Motor neuron (in vitro differentiated cells): Measurements from ENCODE around the gene NAIF1. TPM values are rescaled to one million over a fixed set of nuclear protein-coding genes. Genes with fewer than 3 reads are reported as not detected.

Source experiments
- ATAC-seq, 8 experiments: fragments of 200-7000 bp; cut with Tn5 transposase; replicated peaks in 6 of 8; 2 replicates each; pipeline ENCODE4 v1.8.0; 2021; ENCODE audit warnings: mild to moderate bottlenecking in 8 of 8, moderate library complexity in 8 of 8
- H3K27ac ChIP-seq, 2 donors: fragments of 250-450 bp; sonication (Bioruptor Pico); 2 replicates each; pipeline ENCODE4 v1.9.0; 2021; ENCODE audit warnings: antibody characterized with exemption in 2 of 2, mild to moderate bottlenecking in 2 of 2, moderate library complexity in 1 of 2
- H3K4me1 ChIP-seq, 2 donors: fragments of 250-450 bp; sonication (Bioruptor Pico); replicated peaks in 1 of 2; 2 replicates each; pipeline ENCODE4 v1.6.1; 2021; ENCODE audit warnings: antibody characterized with exemption in 2 of 2, mild to moderate bottlenecking in 2 of 2, moderate library complexity in 1 of 2
- H3K4me3 ChIP-seq, 5 donors: fragments of 250-450 bp; sonication (Bioruptor Pico); 2 replicates each; pipeline ENCODE4 v1.9.0; 2021; ENCODE audit warnings: antibody characterized with exemption in 5 of 5, mild to moderate bottlenecking in 5 of 5, moderate library complexity in 4 of 5
- WGBS, 10 experiments: fragments of 450-650 bp; shearing (Covaris generic); methylation state at CpG; one replicate each; pipeline ENCODE4 v1.0.0; 2022; 5-methylcytosine and 5-hydroxymethylcytosine counted together
- in situ Hi-C, 9 experiments: fragments of 400-800 bp; cut with MboI; loops; one replicate each; pipeline ENCODE4 v1.15.0; 2021; ENCODE audit warnings: low sequenced_read_pairs in 9 of 9, low pct_unique_long_range_greater_than_20kb in 2 of 9; ENCODE audit not compliant: unreplicated experiment in 9 of 9
- total RNA-seq, 8 experiments: library from RNA; unstranded; fragments of 300-600 nt; gene quantifications; 2 replicates each; pipeline versions ENCODE4 v1.2.3 to v1.2.4, GENCODE V29; 2022

The NAIF1 gene
- total RNA-seq, 8 experiments from 2014 or later: 6.4 to 9.0 (median 8.0) TPM

DNA sequence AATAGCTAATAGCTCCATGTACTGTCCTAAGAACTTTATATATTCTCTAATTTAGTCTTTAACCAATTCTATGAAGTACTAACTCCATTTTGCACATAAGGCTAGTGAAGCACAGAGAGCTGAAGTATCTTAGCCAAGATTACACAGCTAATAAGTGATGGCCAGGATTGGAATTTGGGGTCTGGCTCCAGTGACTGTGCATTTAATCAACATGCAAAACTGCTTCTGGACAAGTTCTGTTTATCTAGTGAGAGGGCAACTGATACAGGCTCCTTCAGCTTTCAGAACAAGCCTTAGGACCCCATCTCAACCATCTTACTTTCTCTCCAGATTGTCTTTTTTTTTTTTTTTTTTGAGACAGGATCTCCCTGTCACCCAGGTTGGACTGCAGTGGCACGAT lies 22.2 kb upstream of the NAIF1 start:
- H3K4me3 ChIP-seq: no peak overlapping the region
- in situ Hi-C loops: no loop called here
- peaks cover 33 to 35% of the 10 kb centered on the region in 2 donors for H3K4me1 ChIP-seq
- 0 to 100% (median 94%) methylated on average over 1 of the region's 1 CpG; no CpG with 5 or more reads in 4 of the 10 experiments for whole genome bisulfite sequencing, 10 experiments
- ATAC-seq: no peak
- H3K27ac ChIP-seq: no peak overlapping the region

DNA sequence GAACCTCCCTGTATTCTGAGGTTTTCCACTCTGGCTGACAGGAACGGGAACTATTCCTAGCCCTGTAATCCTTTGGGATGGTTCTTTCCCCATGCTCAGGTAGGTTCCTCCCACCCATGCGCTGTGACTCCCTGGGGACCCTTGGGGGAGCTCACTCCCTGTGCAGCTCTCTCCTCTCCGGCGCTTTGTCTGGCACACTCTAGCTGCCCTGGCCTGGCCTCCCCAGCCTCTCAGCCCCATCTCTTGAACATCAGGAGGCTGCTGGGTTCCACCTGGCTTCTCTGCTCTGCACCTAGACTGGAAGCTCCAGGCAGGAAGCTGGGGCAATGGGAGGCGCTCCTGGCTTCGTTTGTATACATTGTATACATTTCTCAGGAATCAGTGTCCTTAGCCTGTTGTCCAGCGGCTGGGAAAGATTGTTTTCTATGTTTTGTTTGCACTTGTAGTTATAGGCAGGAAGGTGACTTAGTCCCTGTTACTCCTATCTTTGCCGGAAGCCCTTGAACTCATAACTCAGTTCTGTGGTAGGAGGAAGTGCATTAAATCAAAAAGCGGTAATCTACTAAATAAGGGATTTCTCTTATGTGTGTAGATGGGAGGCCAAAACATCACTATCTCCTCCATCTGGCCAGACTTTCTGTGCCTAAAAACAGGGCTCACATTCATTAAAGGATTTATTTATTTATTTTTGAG lies 21.3 kb upstream of the NAIF1 start:
- H3K4me1 ChIP-seq: peaks cover 28 to 33% of the 10 kb centered on the region in 2 donors
- in situ Hi-C loops: no loop called here
- no peak overlapping the region for H3K27ac ChIP-seq
- no peak overlapping the region for H3K4me3 ChIP-seq
- ATAC-seq: no peak
- 70 to 100% (median 77%) methylated on average over 1 to 6 of the region's 9 CpGs; no CpG with 5 or more reads in 1 of the 10 experiments for WGBS, 10 experiments

DNA sequence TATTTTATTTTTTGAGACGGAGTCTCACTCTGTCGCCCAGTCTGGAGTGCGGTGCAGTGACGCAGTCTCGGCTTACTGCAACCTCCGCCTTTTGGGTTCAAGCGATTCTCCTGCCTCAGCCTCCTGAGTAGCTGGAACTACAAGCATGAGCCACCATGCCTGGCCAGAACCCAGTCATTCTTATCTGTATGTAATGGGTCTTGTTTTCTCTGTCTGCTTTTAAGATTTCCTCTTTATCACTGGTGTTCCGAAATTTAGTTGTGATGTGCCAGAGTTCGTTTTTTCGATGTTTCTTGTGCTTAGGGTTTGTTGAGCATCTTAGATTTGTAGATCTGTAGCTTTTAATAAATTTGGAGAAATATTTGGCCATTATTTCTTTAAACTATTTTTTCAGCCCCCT lies 20.1 kb upstream of the NAIF1 start:
- in situ Hi-C loops: no loop called here
- no peak overlapping the region for H3K4me3 ChIP-seq
- no peak overlapping the region for H3K27ac ChIP-seq
- peaks cover 19 to 23% of the 10 kb centered on the region in 2 donors for H3K4me1 ChIP-seq
- ATAC-seq: no peak
- WGBS, 10 experiments: 69 to 100% (median 98%) methylated on average over 1 to 10 of the region's 10 CpGs; no CpG with 5 or more reads in 1 of the 10 experiments

DNA sequence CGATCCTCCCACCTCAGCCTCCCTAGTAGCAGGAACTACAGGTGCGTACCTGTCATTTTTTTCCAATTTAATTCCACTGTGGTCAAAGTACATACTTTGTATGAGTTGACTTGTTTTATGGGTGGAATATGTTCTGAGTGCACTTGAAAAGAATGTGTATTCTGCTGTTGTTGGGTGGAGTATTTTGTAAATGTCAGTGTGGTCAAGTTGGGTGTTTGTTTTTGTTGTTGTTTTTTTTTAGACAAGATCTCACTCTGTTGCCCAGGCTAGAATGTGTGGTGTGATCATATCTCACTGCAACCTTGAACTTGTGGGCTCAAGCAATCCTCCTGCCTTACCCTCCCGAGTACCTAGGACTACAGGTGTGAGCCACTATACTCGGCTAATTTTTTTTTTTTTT lies 18.8 kb upstream of the NAIF1 start:
- peak in 2 of 8 experiments; percentile 57 to 75 for ATAC-seq
- Histone ChIP-seq H3K4me3 (no peak overlapping the region), H3K27ac (no peak overlapping the region), H3K4me1 (peaks cover 23 to 25% of the 10 kb centered on the region in 2 donors)
- in situ Hi-C loops: no loop called here
- 87 to 100% (median 100%) methylated on average over 1 to 4 of the region's 4 CpGs; no CpG with 5 or more reads in 1 of the 10 experiments for WGBS, 10 experiments

DNA sequence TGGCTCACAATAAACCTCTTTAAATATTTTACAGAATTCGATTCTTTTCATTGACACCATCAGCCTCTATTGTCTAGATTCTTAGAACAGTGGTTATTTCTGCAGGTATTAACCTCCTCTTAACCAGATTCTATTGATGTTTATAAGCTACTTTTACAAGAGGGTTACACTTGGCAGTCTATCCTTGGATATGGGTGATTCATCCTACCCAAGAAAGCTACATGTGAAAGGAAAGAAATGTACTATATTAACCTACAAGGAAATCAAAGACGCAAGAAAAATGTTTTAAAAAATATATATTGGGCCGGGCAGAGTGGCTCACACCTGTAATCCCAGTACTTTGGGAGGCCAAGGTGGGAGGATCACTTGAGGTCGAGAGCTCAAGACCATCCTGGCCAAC lies 17.6 kb upstream of the NAIF1 start:
- Histone ChIP-seq H3K27ac (no peak overlapping the region), H3K4me3 (no peak overlapping the region), H3K4me1 (peaks cover 24 to 28% of the 10 kb centered on the region in 2 donors)
- in situ Hi-C loops: no loop called here
- no peak for ATAC-seq
- WGBS, 10 experiments: 89 to 100% (median 96%) methylated on average over 1 to 4 of the region's 4 CpGs; no CpG with 5 or more reads in 1 of the 10 experiments

DNA sequence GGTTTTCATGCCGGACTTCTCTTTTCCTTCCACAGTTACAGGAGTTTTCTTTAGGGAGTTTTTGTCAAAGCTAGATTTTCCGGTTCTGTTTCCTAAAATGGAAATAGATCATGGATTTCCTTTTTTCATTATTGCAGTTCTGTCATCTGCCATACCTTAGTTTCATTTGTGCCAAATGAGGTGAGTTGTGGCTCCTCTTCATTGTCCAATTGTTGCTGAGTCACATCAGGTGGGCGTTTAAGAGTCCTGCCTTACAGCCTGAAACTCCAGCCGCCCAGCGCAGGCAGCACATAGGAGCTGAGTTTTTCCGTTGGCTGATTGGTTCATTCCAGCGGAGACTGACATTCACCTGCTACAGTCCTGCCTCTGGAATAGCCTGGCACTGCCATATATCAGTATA lies 15.0 kb upstream of the NAIF1 start:
- ATAC-seq: no peak
- WGBS, 10 experiments: 50 to 100% (median 80%) methylated on average over 1 to 6 of the region's 7 CpGs

DNA sequence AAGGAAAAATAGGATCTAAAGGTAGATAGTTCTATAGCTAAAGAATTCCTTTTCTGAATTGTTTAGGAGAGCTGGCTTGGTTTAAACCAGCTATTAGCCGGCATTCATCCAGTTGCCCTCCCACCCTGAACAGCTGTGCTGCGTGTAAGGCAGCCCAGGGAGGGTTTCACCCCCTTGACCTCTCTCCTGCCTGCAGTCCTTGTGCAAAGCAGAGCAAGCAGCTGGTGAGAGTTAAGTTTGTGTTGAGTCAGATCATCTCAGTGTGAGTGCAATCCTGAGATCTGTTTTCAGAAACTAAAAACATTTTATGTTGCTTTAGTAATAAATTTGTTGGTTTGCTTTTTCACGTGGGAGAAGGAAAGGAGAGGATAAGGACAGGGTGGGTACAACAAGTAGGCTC lies 13.9 kb upstream of the NAIF1 start:
- peak; percentile 41 to 93 (median 84) for ATAC-seq
- Histone ChIP-seq H3K4me1 (peaks cover 24 to 28% of the 10 kb centered on the region in 2 donors), H3K4me3 (no peak overlapping the region), H3K27ac (peak overlapping the region; percentile 50 to 65)
- in situ Hi-C loops: no loop called here
- WGBS, 10 experiments: 0 to 29% (median 4%) methylated on average over 1 to 3 of the region's 3 CpGs; no CpG with 5 or more reads in 2 of the 10 experiments

More for the DNA sequence above, 15.0 kb upstream of the NAIF1 start:
- Histone ChIP-seq H3K4me1 (peaks cover 24 to 28% of the 10 kb centered on the region in 2 donors), H3K27ac (peak overlapping the region in 1 of 2 donors; percentile 38), H3K4me3 (no peak overlapping the region)
- in situ Hi-C loops: no loop called here

DNA sequence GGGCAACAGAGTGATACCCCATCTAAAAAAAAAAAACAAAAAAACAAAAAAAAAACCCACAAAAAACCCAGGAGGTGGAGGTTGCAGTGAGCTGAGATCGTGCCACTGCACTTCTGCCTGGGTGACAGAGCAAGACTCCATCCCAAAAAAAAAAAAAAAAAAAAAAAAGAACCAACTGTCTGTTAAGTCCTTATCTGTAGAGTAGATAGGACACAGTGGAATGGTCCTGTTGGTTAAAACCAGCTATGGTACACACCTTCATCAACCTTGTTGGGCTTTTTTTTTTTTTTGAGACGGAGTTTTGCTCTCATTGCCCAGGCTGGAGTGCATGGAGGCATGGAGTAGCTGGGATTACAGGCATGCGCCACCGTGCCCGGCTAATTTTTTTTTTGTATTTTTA lies 13.1 kb upstream of the NAIF1 start:
- 73 to 100% (median 91%) methylated on average over 1 to 5 of the region's 5 CpGs; no CpG with 5 or more reads in 1 of the 10 experiments for WGBS, 10 experiments
- ATAC-seq: no peak
- in situ Hi-C loops: no loop called here
- Histone ChIP-seq H3K4me3 (no peak overlapping the region), H3K27ac (peak overlapping the region in 1 of 2 donors; percentile 29), H3K4me1 (peaks cover 24 to 28% of the 10 kb centered on the region in 2 donors)

DNA sequence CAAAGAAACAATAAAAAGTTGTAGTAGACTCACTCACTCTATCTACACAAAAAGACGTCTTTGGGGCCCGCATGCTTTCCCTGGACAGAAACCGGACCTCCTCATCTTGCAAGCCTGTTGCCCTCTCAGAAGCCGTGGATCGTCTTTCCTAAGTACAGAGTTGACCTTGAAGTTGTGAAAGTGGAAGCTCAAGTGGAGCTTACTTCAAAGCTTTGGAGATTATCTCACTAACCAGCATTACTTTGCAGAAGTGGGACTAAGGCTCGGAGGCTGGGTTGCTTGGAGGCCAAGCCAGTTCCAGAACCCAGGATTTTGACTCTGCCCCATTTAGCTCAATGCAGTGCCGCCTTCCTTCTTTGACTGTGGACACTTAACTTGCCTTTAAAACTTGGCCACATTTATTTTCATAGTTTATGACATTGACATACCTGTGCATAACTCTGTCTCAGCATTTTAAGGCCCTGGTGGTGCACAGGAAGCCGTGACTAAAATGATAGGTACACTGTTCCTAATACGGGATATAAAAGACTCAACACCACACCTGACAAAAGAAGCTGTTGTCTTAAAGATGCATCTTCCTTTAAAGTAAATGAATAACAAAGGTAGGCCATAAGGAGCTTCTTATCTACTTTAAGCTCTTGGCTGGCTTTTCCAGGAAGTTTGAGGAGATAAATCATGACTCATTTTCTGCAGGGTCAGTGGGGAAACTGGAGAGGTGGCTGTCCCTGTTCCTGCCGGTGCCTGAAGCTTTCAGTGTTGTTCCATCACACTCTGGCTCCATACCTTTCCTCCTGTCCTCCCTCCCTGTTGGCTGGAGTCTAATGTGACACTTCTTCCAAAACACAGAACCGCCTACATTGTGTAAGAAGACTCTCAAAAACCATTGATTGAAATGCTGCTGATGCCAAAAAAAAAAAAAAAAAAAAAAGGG lies 11.6 kb upstream of the NAIF1 start:
- H3K27ac ChIP-seq: no peak overlapping the region
- in situ Hi-C loops: no loop called here
- ATAC-seq: peak in 1 of 8 experiments; percentile 26
- H3K4me3 ChIP-seq: no peak overlapping the region
- 22 to 100% (median 80%) methylated on average over 1 to 6 of the region's 11 CpGs; no CpG with 5 or more reads in 2 of the 10 experiments for whole genome bisulfite sequencing, 10 experiments
- H3K4me1 ChIP-seq: peaks cover 24 to 25% of the 10 kb centered on the region in 2 donors

DNA sequence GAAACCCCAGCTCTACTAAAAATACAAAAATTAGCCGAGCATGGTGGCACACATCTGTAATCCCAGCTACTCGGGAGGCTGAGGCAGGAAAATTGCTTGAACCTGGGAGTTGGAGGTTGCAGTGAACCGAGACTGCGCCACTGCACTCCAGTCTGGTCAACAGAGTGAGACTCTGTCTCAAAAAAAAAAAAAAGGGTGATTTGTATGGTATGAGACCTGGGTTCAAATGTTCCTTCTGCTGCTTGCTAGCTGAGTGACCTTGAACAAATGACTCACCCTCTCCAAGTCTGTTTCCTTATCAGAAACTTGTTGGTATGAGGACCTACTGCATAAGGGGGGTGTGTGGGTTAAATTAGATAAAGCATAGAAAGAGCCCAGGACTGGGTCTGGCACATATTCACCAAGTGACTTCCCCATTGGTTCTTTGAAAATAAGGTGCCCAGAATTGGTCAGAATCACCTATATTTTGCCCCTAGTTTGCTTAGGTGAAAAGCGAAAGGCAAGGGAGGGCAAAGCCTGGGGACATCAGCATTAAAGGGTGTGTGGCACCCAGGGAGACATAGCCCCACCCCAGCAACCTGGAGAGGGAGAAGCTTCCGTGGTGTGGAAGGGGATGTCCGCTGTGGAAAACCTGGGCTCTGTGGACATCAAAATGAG lies 10.9 kb upstream of the NAIF1 start:
- 93 to 100% (median 100%) methylated on average over 2 to 5 of the region's 7 CpGs; no CpG with 5 or more reads in 2 of the 10 experiments for WGBS, 10 experiments
- Histone ChIP-seq H3K27ac (no peak overlapping the region), H3K4me1 (peaks cover 25 to 27% of the 10 kb centered on the region in 2 donors), H3K4me3 (no peak overlapping the region)
- in situ Hi-C loops: no loop called here
- ATAC-seq: no peak

DNA sequence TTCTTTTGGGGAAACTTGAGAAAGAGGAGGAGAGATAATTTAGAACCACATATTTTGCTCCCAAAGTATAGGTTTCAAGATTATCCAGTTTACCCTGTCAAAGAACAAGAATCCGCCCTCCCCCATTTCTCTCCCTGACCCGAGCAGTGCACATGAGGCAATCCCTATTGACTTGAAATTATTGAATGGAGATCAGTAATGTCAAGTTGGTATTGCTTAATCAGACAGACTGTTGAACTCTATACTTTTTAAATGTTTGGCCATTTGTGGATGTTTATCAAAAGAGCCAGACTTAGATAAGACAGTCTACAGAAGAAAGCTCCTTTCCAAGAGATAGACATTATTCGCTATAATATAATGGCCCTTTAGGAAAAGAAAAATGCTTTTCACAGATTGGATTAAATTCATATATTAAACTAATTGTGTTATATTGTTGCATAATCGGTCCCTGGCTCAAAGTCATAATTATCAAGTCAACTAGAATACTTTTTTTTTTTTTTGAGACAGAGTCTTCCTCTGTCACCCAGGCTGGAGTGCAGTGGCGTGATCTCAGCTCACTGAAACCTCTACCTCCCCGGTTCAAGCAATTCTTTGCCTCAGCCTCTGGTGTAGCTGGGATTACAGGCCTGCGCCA lies 6.2 kb upstream of the NAIF1 start:
- 59 to 94% (median 76%) methylated on average over 1 to 7 of the region's 7 CpGs for WGBS, 10 experiments
- in situ Hi-C loops: no loop called here
- H3K4me3 ChIP-seq: no peak overlapping the region
- peaks cover 15 to 19% of the 10 kb centered on the region in 2 donors for H3K4me1 ChIP-seq
- H3K27ac ChIP-seq: no peak overlapping the region
- no peak for ATAC-seq
